ENCODE measurements around the gene GALNTL6. TPM values are rescaled to one million over a fixed set of nuclear protein-coding genes. Genes with fewer than 3 reads are reported as not detected.

Gene GALNTL6
- polyA plus RNA-seq, 1 donor from 2014 or later = 14.9 TPM

GRCh38 chr4:172680691-172681090 is 867.5 kb downstream of the GALNTL6 start:
- Histone ChIP-seq H4K20me1 (ENCODE audit: insufficient read depth) (no peaks in the 10 kb centered on the region), H3K79me2 (replicated peaks; ENCODE audit: insufficient read depth, low read length) (no peaks in the 10 kb centered on the region), H3K4me2 (ENCODE audit: low read length) (no peak overlapping the region), H3K9ac (ENCODE audit: low read length) (no peak overlapping the region), H3K4me3 (ENCODE audit: low read length) (no peak overlapping the region), H3K9me3 (ENCODE audit: low read length) (no peaks in the 10 kb centered on the region), H3K36me3 (ENCODE audit: insufficient read depth, low read length) (no peaks in the 10 kb centered on the region), H3K27ac (ENCODE audit: low read length) (no peak overlapping the region), H2AFZ (ENCODE audit: low read depth, low read length) (no peak overlapping the region), H3F3A (ENCODE audit: insufficient read depth, low read length, poor library complexity, severe bottlenecking) (no peaks in the 10 kb centered on the region), H3K27me3 (ENCODE audit: insufficient read depth, low read depth, low read length) (no peaks in the 10 kb centered on the region), H3K9me2 (ENCODE audit: insufficient read depth, low read length) (no peaks in the 10 kb centered on the region)
- TF ChIP-seq, protein P1, sequence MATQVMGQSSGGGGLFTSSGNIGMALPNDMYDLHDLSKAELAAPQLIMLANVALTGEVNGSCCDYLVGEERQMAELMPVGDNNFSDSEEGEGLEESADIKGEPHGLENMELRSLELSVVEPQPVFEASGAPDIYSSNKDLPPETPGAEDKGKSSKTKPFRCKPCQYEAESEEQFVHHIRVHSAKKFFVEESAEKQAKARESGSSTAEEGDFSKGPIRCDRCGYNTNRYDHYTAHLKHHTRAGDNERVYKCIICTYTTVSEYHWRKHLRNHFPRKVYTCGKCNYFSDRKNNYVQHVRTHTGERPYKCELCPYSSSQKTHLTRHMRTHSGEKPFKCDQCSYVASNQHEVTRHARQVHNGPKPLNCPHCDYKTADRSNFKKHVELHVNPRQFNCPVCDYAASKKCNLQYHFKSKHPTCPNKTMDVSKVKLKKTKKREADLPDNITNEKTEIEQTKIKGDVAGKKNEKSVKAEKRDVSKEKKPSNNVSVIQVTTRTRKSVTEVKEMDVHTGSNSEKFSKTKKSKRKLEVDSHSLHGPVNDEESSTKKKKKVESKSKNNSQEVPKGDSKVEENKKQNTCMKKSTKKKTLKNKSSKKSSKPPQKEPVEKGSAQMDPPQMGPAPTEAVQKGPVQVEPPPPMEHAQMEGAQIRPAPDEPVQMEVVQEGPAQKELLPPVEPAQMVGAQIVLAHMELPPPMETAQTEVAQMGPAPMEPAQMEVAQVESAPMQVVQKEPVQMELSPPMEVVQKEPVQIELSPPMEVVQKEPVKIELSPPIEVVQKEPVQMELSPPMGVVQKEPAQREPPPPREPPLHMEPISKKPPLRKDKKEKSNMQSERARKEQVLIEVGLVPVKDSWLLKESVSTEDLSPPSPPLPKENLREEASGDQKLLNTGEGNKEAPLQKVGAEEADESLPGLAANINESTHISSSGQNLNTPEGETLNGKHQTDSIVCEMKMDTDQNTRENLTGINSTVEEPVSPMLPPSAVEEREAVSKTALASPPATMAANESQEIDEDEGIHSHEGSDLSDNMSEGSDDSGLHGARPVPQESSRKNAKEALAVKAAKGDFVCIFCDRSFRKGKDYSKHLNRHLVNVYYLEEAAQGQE (IDR thresholded peaks at IDR 0.05; ENCODE audit: borderline replicate concordance) = no peak
- TF ChIP-seq EP300 (conservative IDR thresholded peaks at IDR 0.05; ENCODE audit: poor library complexity, severe bottlenecking) (no peak), MXI1 (conservative IDR thresholded peaks at IDR 0.05; ENCODE audit: poor library complexity, severe bottlenecking) (no peak), POLR2AphosphoS5 (IDR thresholded peaks at IDR 0.05) (no peak), SMC3 (conservative IDR thresholded peaks at IDR 0.05; ENCODE audit: poor library complexity) (no peak), EZH2 (IDR thresholded peaks at IDR 0.05; ENCODE audit: borderline replicate concordance, insufficient read depth, low read length, poor library complexity, severe bottlenecking) (no peak), RAD21 (conservative IDR thresholded peaks at IDR 0.05) (no peak), TAF1 (IDR thresholded peaks at IDR 0.05; ENCODE audit: low read depth) (no peak)
- TF ChIP-seq, protein P2, sequence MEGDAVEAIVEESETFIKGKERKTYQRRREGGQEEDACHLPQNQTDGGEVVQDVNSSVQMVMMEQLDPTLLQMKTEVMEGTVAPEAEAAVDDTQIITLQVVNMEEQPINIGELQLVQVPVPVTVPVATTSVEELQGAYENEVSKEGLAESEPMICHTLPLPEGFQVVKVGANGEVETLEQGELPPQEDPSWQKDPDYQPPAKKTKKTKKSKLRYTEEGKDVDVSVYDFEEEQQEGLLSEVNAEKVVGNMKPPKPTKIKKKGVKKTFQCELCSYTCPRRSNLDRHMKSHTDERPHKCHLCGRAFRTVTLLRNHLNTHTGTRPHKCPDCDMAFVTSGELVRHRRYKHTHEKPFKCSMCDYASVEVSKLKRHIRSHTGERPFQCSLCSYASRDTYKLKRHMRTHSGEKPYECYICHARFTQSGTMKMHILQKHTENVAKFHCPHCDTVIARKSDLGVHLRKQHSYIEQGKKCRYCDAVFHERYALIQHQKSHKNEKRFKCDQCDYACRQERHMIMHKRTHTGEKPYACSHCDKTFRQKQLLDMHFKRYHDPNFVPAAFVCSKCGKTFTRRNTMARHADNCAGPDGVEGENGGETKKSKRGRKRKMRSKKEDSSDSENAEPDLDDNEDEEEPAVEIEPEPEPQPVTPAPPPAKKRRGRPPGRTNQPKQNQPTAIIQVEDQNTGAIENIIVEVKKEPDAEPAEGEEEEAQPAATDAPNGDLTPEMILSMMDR (IDR thresholded peaks at IDR 0.05; ENCODE audit: poor library complexity, severe bottlenecking) = no peak

DNA sequence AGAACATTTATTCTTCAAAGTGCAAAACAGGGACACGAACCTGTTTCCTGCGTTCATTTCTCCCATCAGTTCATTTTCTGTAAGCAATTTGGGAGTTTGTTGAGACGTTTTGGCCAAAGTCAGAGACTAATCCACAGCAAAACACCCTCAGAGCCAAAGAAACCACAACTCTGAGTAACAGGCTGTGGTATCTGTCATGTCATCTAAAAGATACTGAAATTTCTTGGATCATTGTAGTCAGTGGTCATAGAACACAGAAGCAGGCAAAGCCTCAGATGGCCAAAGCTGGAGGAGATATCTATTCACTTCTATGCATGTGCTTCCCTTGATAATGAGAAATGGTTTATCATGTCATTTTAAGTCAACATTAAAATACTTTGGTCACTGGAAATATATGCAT is 869.8 kb downstream of the GALNTL6 start:
- Histone ChIP-seq H3K79me2 (replicated peaks; ENCODE audit: insufficient read depth, low read length) (no peaks in the 10 kb centered on the region), H3K36me3 (ENCODE audit: insufficient read depth, low read length) (no peaks in the 10 kb centered on the region), H3K9me3 (ENCODE audit: low read length) (no peaks in the 10 kb centered on the region), H3K9me2 (ENCODE audit: insufficient read depth, low read length) (no peaks in the 10 kb centered on the region), H3K4me3 (ENCODE audit: low read length) (no peak overlapping the region), H3K9ac (ENCODE audit: low read length) (no peak overlapping the region), H2AFZ (ENCODE audit: low read depth, low read length) (no peak overlapping the region), H3K27me3 (ENCODE audit: insufficient read depth, low read depth, low read length) (no peaks in the 10 kb centered on the region), H3F3A (ENCODE audit: insufficient read depth, low read length, poor library complexity, severe bottlenecking) (no peaks in the 10 kb centered on the region), H3K27ac (ENCODE audit: low read length) (no peak overlapping the region), H4K20me1 (ENCODE audit: insufficient read depth) (no peaks in the 10 kb centered on the region), H3K4me2 (ENCODE audit: low read length) (no peak overlapping the region)
- no peak for TF ChIP-seq EZH2 (IDR thresholded peaks at IDR 0.05; ENCODE audit: borderline replicate concordance, insufficient read depth, low read length, poor library complexity, severe bottlenecking)
- no peak for TF ChIP-seq EP300 (conservative IDR thresholded peaks at IDR 0.05; ENCODE audit: poor library complexity, severe bottlenecking)
- TF ChIP-seq, protein P2 (IDR thresholded peaks at IDR 0.05; ENCODE audit: poor library complexity, severe bottlenecking) = no peak
- TF ChIP-seq SMC3 (conservative IDR thresholded peaks at IDR 0.05; ENCODE audit: poor library complexity) = no peak
- no peak for TF ChIP-seq MXI1 (conservative IDR thresholded peaks at IDR 0.05; ENCODE audit: poor library complexity, severe bottlenecking)
- TF ChIP-seq RAD21 (conservative IDR thresholded peaks at IDR 0.05) = no peak
- TF ChIP-seq, protein P1 (IDR thresholded peaks at IDR 0.05; ENCODE audit: borderline replicate concordance) = no peak
- no peak for TF ChIP-seq POLR2AphosphoS5 (IDR thresholded peaks at IDR 0.05)
- TF ChIP-seq TAF1 (IDR thresholded peaks at IDR 0.05; ENCODE audit: low read depth) = no peak
